Fibroblast of pulmonary artery (primary cell): ENCODE data around the gene PGF.

Experiments
- DNase-seq: peaks from one replicate; pipeline ENCODE4 v3.0.0-alpha.2; 2010; ENCODE audit warnings: low read depth
- H3K4me3 ChIP-seq: replicated peaks from 2 replicates; pipeline ENCODE4 v1.5.1; 2011; ENCODE audit warnings: low read depth, mild to moderate bottlenecking, control low read depth, low read length, moderate library complexity
- CTCF ChIP-seq: IDR thresholded peaks from 2 replicates; pipeline ENCODE4 v1.5.1; 2011; ENCODE audit warnings: mild to moderate bottlenecking, control low read depth, low read length, inconsistent platforms; ENCODE audit errors: missing control alignments

Gene PGF

GRCh38 chr14:74898694-74899093, 56.7 kb downstream of the PGF start:
- H3K4me3 ChIP-seq, result no peak overlapping the region
- no peak for TF ChIP-seq CTCF
- DNase-seq, result no peak

- no peak for TF ChIP-seq CTCF
- no peak overlapping the region for H3K4me3 ChIP-seq
- no peak for DNase-seq
These were observed 57.3 kb downstream of the PGF start for GRCh38 chr14:74898083-74898482.

GRCh38 chr14:74897642-74898041, 57.8 kb downstream of the PGF start:
- TF ChIP-seq CTCF, result no peak
- no peak for DNase-seq
- H3K4me3 ChIP-seq, result no peak overlapping the region

GRCh38 chr14:74896400-74896799, 59.0 kb downstream of the PGF start:
- no peak for TF ChIP-seq CTCF
- no peak overlapping the region for H3K4me3 ChIP-seq
- no peak for DNase-seq

GRCh38 chr14:74893614-74894091, 61.7 kb downstream of the PGF start:
- TF ChIP-seq CTCF, result no peak
- no peak overlapping the region for H3K4me3 ChIP-seq
- DNase-seq, result no peak

GRCh38 chr14:74892745-74893144, 62.7 kb downstream of the PGF start:
- TF ChIP-seq CTCF, result no peak
- H3K4me3 ChIP-seq, result no peak overlapping the region
- no peak for DNase-seq

- no peak for DNase-seq
- no peak for TF ChIP-seq CTCF
- no peak overlapping the region for H3K4me3 ChIP-seq
These were observed 63.5 kb downstream of the PGF start for GRCh38 chr14:74891870-74892269.
